BJ (cell line): ENCODE results near the gene MAP3K4. TPM values are rescaled to one million over a fixed set of nuclear protein-coding genes. Genes with fewer than 3 reads are reported as not detected.

Experiments
- CTCF ChIA-PET: fragments of 350-600 bp; formaldehyde crosslinking; extraction: SDS; loops from one replicate; lab custom pipeline; 2021; ENCODE audit warnings: antibody characterized with exemption, inconsistent platforms; lab: Yijun Ruan, JAX
- POLR2A ChIA-PET: fragments of 300-600 bp; sonication (Branson Sonifier 250); formaldehyde crosslinking; extraction: SDS; loops from one replicate; lab custom pipeline; 2021; ENCODE audit warnings: antibody characterized with exemption; lab: Charles Lee
- DNase-seq: peaks from one replicate; pipeline ENCODE4 v3.0.0-alpha.2; 2011; ENCODE audit warnings: low read depth
- H3K27me3 ChIP-seq: 2 replicates; pipeline ENCODE4 v1.6.0; 2011; ENCODE audit warnings: low read length; ENCODE audit not compliant: control insufficient read depth, insufficient read depth
- H3K36me3 ChIP-seq: 2 replicates; pipeline ENCODE4 v1.5.1; 2011; ENCODE audit warnings: low read length; ENCODE audit not compliant: control insufficient read depth, insufficient read depth
- H3K4me3 ChIP-seq: 2 replicates; pipeline ENCODE4 v1.5.1; 2011; ENCODE audit warnings: low read depth, mild to moderate bottlenecking, control low read depth, low read length
- polyA plus RNA-seq: library from polyadenylated mRNA; depleted of rRNA; stranded (reverse); fragments of >200 nt; gene quantifications from 2 replicates; pipeline ENCODE4 v1.2.3, GENCODE V29; 2011
- TF ChIP-seq, protein P1 (sequence below): IDR thresholded peaks from 2 replicates; pipeline ENCODE4 v1.5.1; 2011; ENCODE audit warnings: low read depth, mild to moderate bottlenecking, control low read depth, inconsistent platforms, low read length, moderate library complexity; ENCODE audit not compliant: insufficient read depth

The MAP3K4 gene
- polyA plus RNA-seq, 1 experiment, result 5.3 TPM

DNA sequence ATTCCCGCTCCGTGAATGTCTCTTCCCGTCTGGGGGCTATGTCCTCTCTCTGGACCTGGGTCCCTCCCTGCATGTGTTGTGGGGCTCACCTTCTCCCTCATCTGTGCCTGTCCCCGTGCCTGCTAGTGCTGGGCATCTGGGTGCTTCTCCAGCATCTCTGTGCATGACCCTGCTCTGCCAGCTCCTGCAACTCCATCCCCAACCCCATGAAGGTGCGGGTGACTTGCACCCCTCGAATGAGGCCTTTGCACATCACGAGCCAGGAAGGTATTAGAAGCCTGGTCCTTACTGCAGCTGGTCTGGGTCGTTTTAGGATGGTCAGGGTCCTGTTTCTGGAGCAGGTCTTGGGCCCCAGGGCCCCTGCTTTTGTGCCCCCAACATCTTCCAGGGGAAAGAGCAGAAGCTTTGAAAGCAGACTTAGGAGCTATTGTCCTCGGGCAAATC is 172.6 kb downstream of the MAP3K4 start:
- no peak overlapping the region for H3K4me3 ChIP-seq
- H3K27me3 ChIP-seq, result no peaks in the 10 kb centered on the region; the same call in 1 of the 2 replicates
- TF ChIP-seq, protein P1, sequence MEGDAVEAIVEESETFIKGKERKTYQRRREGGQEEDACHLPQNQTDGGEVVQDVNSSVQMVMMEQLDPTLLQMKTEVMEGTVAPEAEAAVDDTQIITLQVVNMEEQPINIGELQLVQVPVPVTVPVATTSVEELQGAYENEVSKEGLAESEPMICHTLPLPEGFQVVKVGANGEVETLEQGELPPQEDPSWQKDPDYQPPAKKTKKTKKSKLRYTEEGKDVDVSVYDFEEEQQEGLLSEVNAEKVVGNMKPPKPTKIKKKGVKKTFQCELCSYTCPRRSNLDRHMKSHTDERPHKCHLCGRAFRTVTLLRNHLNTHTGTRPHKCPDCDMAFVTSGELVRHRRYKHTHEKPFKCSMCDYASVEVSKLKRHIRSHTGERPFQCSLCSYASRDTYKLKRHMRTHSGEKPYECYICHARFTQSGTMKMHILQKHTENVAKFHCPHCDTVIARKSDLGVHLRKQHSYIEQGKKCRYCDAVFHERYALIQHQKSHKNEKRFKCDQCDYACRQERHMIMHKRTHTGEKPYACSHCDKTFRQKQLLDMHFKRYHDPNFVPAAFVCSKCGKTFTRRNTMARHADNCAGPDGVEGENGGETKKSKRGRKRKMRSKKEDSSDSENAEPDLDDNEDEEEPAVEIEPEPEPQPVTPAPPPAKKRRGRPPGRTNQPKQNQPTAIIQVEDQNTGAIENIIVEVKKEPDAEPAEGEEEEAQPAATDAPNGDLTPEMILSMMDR, result no peak
- POLR2A ChIA-PET, result no interaction called here
- CTCF ChIA-PET, result interaction anchor here (1.0 kb wide), 1 partner anchor 12 kb away, joined by 3 read pairs; no protein-coding TSS in a partner anchor
- H3K36me3 ChIP-seq, result no peaks in the 10 kb centered on the region
- no peak for DNase-seq

DNA sequence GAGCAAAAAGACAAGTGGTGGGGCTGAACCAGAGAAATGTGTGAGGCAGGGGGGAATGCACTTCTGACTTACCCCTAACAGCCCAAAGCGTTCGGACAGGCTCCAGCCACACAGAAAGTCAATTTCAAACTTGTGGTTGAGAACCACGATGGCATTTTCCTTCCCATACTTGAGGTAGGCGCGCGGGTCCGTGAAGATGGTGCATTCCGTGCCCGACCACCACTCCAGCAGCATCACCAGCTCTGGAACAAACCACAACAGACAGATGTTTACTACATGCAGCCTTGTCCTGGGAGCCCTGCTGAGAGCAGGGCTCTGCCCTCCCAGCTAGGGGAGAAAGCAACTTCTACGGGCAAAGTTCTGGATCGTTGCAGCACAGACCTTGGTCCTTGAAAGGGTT is 174.6 kb downstream of the MAP3K4 start:
- H3K27me3 ChIP-seq, result no peaks in the 10 kb centered on the region; the same call in 1 of the 2 replicates
- TF ChIP-seq, protein P1, result no peak
- no peak for DNase-seq
- H3K4me3 ChIP-seq, result no peak overlapping the region
- POLR2A ChIA-PET, result no interaction called here
- H3K36me3 ChIP-seq, result no peaks in the 10 kb centered on the region
- CTCF ChIA-PET, result no interaction called here

DNA sequence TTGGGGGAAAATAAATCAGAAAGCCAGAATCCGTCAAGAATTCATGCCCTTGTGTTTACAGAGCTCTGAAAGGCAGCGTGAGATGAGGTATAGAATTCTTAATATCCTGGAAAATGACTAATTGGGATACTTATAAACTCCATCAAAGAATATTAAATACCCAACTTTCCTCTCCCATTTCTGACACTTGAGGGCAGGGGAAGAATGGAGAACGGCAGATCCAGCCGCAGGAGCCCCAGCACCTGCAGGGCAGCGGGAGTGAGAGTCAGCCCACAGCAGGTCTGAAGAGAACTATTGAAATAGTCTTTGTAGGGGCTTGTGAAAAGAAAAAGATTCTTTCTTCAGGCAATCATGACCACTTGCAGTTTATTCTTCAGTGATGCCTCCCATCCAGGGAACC is 175.1 kb downstream of the MAP3K4 start:
- Histone ChIP-seq H3K4me3 (no peak overlapping the region), H3K36me3 (no peaks in the 10 kb centered on the region), H3K27me3 (no peaks in the 10 kb centered on the region; the same call in 1 of the 2 replicates)
- TF ChIP-seq, protein P1, result no peak
- no peak for DNase-seq
- POLR2A ChIA-PET, result no interaction called here
- CTCF ChIA-PET, result no interaction called here
